HL-60 (cell line): ENCODE results near the gene CBL.

Experiments used
- POLR2AphosphoS5 ChIP-seq: IDR thresholded peaks from 2 replicates; pipeline ENCODE4 v1.6.1; 2012; ENCODE audit warnings: low read depth
- REST ChIP-seq: IDR thresholded peaks from 2 replicates; pipeline ENCODE4 v1.6.1; 2012; ENCODE audit warnings: low read depth; ENCODE audit not compliant: insufficient replicate concordance

GRCh38 chr11:119299416-119299815 is 93.3 kb downstream of the CBL start:
- TF ChIP-seq POLR2AphosphoS5: no peak
- no peak for TF ChIP-seq REST
